Stimulated activated naive CD4-positive, alpha-beta T cell (primary cell): ENCODE measurements around the gene FBXL7.
"Not testable (repeated sequence)": the region's sequence is repeated elsewhere in the genome, so short reads cannot be mapped to it uniquely, and the experiment has no call there.

Experiments used
- DNase-seq, 6 experiments: peaks; one replicate each; lab custom pipeline; 2025; lab: John Stamatoyannopoulos, UW

Gene FBXL7

GRCh38 chr5:15808577-15808976, 308.6 kb downstream of the FBXL7 start:
- DNase-seq = no peak

- DNase-seq = no peak
Measured at GRCh38 chr5:15819617-15820016, 319.6 kb downstream of the FBXL7 start.

GRCh38 chr5:15821506-15821905, 321.5 kb downstream of the FBXL7 start:
- DNase-seq = no peak

- DNase-seq = no peak
Measured at GRCh38 chr5:15823398-15823797, 323.4 kb downstream of the FBXL7 start.

GRCh38 chr5:15827741-15828140, 327.8 kb downstream of the FBXL7 start:
- no peak for DNase-seq

GRCh38 chr5:15831408-15831807, 331.4 kb downstream of the FBXL7 start:
- DNase-seq = no peak

GRCh38 chr5:15833365-15833764, 333.4 kb downstream of the FBXL7 start:
- DNase-seq = no peak

GRCh38 chr5:15834596-15835245, 334.7 kb downstream of the FBXL7 start:
- DNase-seq = no peak

- DNase-seq = no peak
Measured at GRCh38 chr5:15835514-15835913, 335.5 kb downstream of the FBXL7 start.

GRCh38 chr5:15837551-15838289, 337.7 kb downstream of the FBXL7 start:
- no peak for DNase-seq

GRCh38 chr5:15844253-15844652, 344.3 kb downstream of the FBXL7 start:
- no peak for DNase-seq

- no peak for DNase-seq
Measured at GRCh38 chr5:15844871-15845270, 344.9 kb downstream of the FBXL7 start.

- no peak for DNase-seq
Measured at GRCh38 chr5:15850536-15850935, 350.6 kb downstream of the FBXL7 start.

- no peak for DNase-seq
Measured at GRCh38 chr5:15850939-15851341, 351.0 kb downstream of the FBXL7 start.

- DNase-seq = no peak
Measured at GRCh38 chr5:15852217-15852616, 352.2 kb downstream of the FBXL7 start.

GRCh38 chr5:15852949-15853348, 353.0 kb downstream of the FBXL7 start:
- DNase-seq = no peak

GRCh38 chr5:15858326-15858725, 358.3 kb downstream of the FBXL7 start:
- DNase-seq = no peak

GRCh38 chr5:15864536-15865215, 364.7 kb downstream of the FBXL7 start:
- DNase-seq = no peak

GRCh38 chr5:15872259-15872658, 372.3 kb downstream of the FBXL7 start:
- not testable (repeated sequence) for DNase-seq

- DNase-seq = no peak
Measured at GRCh38 chr5:15877914-15878313, 377.9 kb downstream of the FBXL7 start.

- no peak for DNase-seq
Measured at GRCh38 chr5:15880201-15880600, 380.2 kb downstream of the FBXL7 start.

GRCh38 chr5:15885156-15885555, 385.2 kb downstream of the FBXL7 start:
- DNase-seq = no peak

- DNase-seq = no peak
Measured at GRCh38 chr5:15886156-15886555, 386.2 kb downstream of the FBXL7 start.
